Lung (tissue), 12 donors: Measurements from ENCODE around the gene ANXA9. TPM values are rescaled to one million over a fixed set of nuclear protein-coding genes. Genes with fewer than 3 reads are reported as not detected.
A peak's percentile ranks its signal among the peaks of the same experiment; 100 is the strongest.

ENCODE experiments used
- ATAC-seq: fragments of 200-7000 bp; cut with Tn5 transposase; one replicate; pipeline ENCODE4 v1.9.1; 2020; ENCODE audit warnings: moderate number of reproducible peaks; ENCODE audit not compliant: insufficient read depth, low FRiP score
- DNase-seq, 3 donors: peaks; one replicate each; pipeline ENCODE4 v3.0.0-alpha.2; 2013 to 2017
- H3K27ac ChIP-seq, 2 donors: one replicate each; pipeline ENCODE4 v1.5.1; 2013; ENCODE audit warnings: mild to moderate bottlenecking in 2 of 2, moderate library complexity in 2 of 2, control low read depth in 1 of 2, inconsistent platforms in 1 of 2, low read depth in 1 of 2, low read length in 1 of 2
- H3K27me3 ChIP-seq, 3 donors: one replicate each; pipeline ENCODE4 v1.5.1; 2013; ENCODE audit warnings: low read length in 2 of 3; ENCODE audit not compliant: control insufficient read depth in 3 of 3, insufficient read depth in 3 of 3
- H3K36me3 ChIP-seq, 4 donors: one replicate each; pipeline ENCODE4 v1.5.1; 2013; ENCODE audit warnings: low read length in 4 of 4, mild to moderate bottlenecking in 1 of 4, moderate library complexity in 1 of 4; ENCODE audit not compliant: control insufficient read depth in 4 of 4, insufficient read depth in 4 of 4
- H3K4me1 ChIP-seq, 5 donors: one replicate each; pipeline ENCODE4 v1.5.1; 2013; ENCODE audit warnings: low read length in 5 of 5, mild to moderate bottlenecking in 2 of 5, moderate library complexity in 1 of 5; ENCODE audit not compliant: control insufficient read depth in 5 of 5, insufficient read depth in 5 of 5
- H3K4me3 ChIP-seq: one replicate; pipeline ENCODE4 v1.5.1; 2013; ENCODE audit warnings: mild to moderate bottlenecking, control low read depth, moderate library complexity
- H3K9ac ChIP-seq, 2 donors: one replicate each; pipeline ENCODE4 v1.5.1; 2013; ENCODE audit warnings: low read length in 2 of 2, control low read depth in 1 of 2; ENCODE audit not compliant: insufficient read depth in 1 of 2
- H3K9me3 ChIP-seq, 4 donors: one replicate each; pipeline ENCODE4 v1.5.1; 2013; ENCODE audit warnings: low read length in 3 of 4, mild to moderate bottlenecking in 1 of 4, moderate library complexity in 1 of 4; ENCODE audit not compliant: control insufficient read depth in 4 of 4, insufficient read depth in 3 of 4
- CTCF ChIP-seq: IDR thresholded peaks from 2 replicates; pipeline ENCODE4 v1.5.1; 2012; ENCODE audit warnings: mild to moderate bottlenecking; ENCODE audit errors: control extremely low read depth, extremely low read depth
- WGBS, 2 donors: extraction: QIAGEN DNeasy Blood & Tissue Kit; methylation state at CpG; one replicate each; pipeline ENCODE4 v1.1.7; 2013; 5-methylcytosine and 5-hydroxymethylcytosine counted together
- polyA plus RNA-seq, 2 donors: library from polyadenylated mRNA; stranded (reverse); fragments of 200-250 nt; gene quantifications; one replicate each; pipeline ENCODE4 v1.2.1, GENCODE V29; 2013
- total RNA-seq, 2 donors: library from RNA; depleted of rRNA in 1 of 2; stranded (reverse); fragments of >200 nt in 1 of 2; gene quantifications; one replicate each; pipeline ENCODE4 v1.2.1, GENCODE V29; 2014 to 2021
- donor health status: control.
- donor health status: control.
- donor health status: Bipolar disorder and iron deficiency.
- donor health status: healthy.
- donor health status: DM: yes; HTN: yes; CAD: no.

The ANXA9 gene
- total and polyA plus RNA-seq, 4 donors, result 0.37 to 1.3 (median 0.85) TPM

GRCh38 chr1:151006327-151007052 lies 24.4 kb downstream of the ANXA9 start, which contains the start of gene MINDY1:
MINDY1 (minus strand) TSS chr1:151006902; CDS start chr1:151002617, 4,285 bp downstream.
- H3K27me3 ChIP-seq, result no peaks in the 10 kb centered on the region
- peak within 1 kb of the TSS; percentile 92 for H3K27ac ChIP-seq
- peak within 1 kb of the TSS; percentile 53 for H3K4me3 ChIP-seq
- ATAC-seq (peak; percentile 57), DNase-seq (peak; percentile 84 to 95 (median 92))
- no peaks in the 10 kb centered on the region for H3K9me3 ChIP-seq
- H3K36me3 ChIP-seq, result peaks cover 0 to 11% (median 2%) of the 10 kb centered on the region in 4 donors
- WGBS, 2 donors, result 2% methylated on average over 18 of the region's 18 CpGs
- H3K4me1 ChIP-seq, result peaks cover 9 to 54% (median 18%) of the 10 kb centered on the region in 5 donors
- H3K9ac ChIP-seq, result peak within 1 kb of the TSS; percentile 90
- peak; percentile 33 for TF ChIP-seq CTCF

GRCh38 chr1:151007853-151008243 lies 25.8 kb downstream of the ANXA9 start:
- ATAC-seq, result no peak
- no peaks in the 10 kb centered on the region for H3K36me3 ChIP-seq
- H3K4me1 ChIP-seq, result peaks cover 6 to 53% (median 23%) of the 10 kb centered on the region in 5 donors
- H3K27me3 ChIP-seq, result no peaks in the 10 kb centered on the region
- H3K4me3 ChIP-seq, result no peak overlapping the region
- TF ChIP-seq CTCF, result no peak
- no peak for DNase-seq
- no peaks in the 10 kb centered on the region for H3K9me3 ChIP-seq
- 15 to 20% methylated on average over 4 of the region's 4 CpGs for WGBS, 2 donors
- H3K9ac ChIP-seq, result peak overlapping the region; percentile 88
- H3K27ac ChIP-seq, result peak overlapping the region; percentile 90 to 92

GRCh38 chr1:151008244-151009205 lies 26.4 kb downstream of the ANXA9 start, which contains the start of gene PRUNE1:
PRUNE1 (plus strand) TSS chr1:151008449; CDS start chr1:151008633, 184 bp downstream.
- no peaks in the 10 kb centered on the region for H3K9me3 ChIP-seq
- no peaks in the 10 kb centered on the region for H3K36me3 ChIP-seq
- H3K9ac ChIP-seq, result peak within 1 kb of the TSS; percentile 94 to 98
- peaks cover 6 to 56% (median 22%) of the 10 kb centered on the region in 5 donors for H3K4me1 ChIP-seq
- ATAC-seq, result peak; percentile 94
- WGBS, 2 donors, result 0% methylated on average over 69 of the region's 69 CpGs
- H3K27me3 ChIP-seq, result no peaks in the 10 kb centered on the region
- DNase-seq, result peak; percentile 98 to 99 (median 99)
- no peak for TF ChIP-seq CTCF
- H3K27ac ChIP-seq, result peak within 1 kb of the TSS; percentile 91 to 92
- H3K4me3 ChIP-seq, result peak within 1 kb of the TSS; percentile 74
